GM12873 (cell line): ENCODE results near the gene POR.

Experiments used
- TF ChIP-seq, protein P1 (sequence below): IDR thresholded peaks from 2 replicates; pipeline ENCODE4 v1.5.1; 2012; ENCODE audit warnings: low read depth, mild to moderate bottlenecking, moderate library complexity, low read length, control low read depth; ENCODE audit not compliant: insufficient read depth; ENCODE audit errors: missing control alignments

The POR gene

DNA sequence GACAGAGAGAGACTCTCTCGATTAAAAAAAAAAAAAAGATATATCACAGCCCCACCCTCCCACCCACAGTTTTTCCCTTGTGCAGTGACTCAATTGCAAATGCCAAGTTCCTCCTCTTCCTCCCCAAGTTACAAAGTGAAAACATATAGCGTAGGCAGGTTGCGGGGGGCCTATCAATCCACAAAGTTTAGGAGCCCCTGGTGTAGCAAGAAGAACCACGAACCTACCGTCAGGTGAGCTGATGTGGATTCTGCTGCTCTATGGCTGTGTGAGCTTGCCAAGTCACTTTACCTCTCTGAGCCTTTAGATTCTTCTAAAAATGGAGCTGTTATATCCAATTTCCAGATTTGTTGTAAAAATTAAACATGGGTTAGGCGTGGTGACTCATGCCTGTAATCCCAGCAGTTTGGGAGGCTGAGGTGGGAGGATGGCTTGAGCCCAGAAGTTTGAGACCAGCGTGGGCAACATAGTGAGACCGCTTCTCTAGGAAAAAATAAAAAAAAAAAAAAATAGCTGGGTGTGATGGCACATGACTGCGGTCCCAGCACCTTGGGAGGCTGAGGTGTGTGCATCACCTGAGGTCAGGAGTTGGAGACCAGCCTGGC is 44.3 kb upstream of the POR start:
- TF ChIP-seq, protein P1, sequence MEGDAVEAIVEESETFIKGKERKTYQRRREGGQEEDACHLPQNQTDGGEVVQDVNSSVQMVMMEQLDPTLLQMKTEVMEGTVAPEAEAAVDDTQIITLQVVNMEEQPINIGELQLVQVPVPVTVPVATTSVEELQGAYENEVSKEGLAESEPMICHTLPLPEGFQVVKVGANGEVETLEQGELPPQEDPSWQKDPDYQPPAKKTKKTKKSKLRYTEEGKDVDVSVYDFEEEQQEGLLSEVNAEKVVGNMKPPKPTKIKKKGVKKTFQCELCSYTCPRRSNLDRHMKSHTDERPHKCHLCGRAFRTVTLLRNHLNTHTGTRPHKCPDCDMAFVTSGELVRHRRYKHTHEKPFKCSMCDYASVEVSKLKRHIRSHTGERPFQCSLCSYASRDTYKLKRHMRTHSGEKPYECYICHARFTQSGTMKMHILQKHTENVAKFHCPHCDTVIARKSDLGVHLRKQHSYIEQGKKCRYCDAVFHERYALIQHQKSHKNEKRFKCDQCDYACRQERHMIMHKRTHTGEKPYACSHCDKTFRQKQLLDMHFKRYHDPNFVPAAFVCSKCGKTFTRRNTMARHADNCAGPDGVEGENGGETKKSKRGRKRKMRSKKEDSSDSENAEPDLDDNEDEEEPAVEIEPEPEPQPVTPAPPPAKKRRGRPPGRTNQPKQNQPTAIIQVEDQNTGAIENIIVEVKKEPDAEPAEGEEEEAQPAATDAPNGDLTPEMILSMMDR: no peak

GRCh38 chr7:75872073-75872782 is 42.7 kb upstream of the POR start:
- TF ChIP-seq, protein P1: no peak

- TF ChIP-seq, protein P1: no peak
Measured at GRCh38 chr7:75875113-75876080, 39.6 kb upstream of the POR start.

- TF ChIP-seq, protein P1: no peak
Measured at GRCh38 chr7:75876126-75876881, 38.7 kb upstream of the POR start.

GRCh38 chr7:75878312-75878768 is 36.6 kb upstream of the POR start:
- TF ChIP-seq, protein P1: no peak

DNA sequence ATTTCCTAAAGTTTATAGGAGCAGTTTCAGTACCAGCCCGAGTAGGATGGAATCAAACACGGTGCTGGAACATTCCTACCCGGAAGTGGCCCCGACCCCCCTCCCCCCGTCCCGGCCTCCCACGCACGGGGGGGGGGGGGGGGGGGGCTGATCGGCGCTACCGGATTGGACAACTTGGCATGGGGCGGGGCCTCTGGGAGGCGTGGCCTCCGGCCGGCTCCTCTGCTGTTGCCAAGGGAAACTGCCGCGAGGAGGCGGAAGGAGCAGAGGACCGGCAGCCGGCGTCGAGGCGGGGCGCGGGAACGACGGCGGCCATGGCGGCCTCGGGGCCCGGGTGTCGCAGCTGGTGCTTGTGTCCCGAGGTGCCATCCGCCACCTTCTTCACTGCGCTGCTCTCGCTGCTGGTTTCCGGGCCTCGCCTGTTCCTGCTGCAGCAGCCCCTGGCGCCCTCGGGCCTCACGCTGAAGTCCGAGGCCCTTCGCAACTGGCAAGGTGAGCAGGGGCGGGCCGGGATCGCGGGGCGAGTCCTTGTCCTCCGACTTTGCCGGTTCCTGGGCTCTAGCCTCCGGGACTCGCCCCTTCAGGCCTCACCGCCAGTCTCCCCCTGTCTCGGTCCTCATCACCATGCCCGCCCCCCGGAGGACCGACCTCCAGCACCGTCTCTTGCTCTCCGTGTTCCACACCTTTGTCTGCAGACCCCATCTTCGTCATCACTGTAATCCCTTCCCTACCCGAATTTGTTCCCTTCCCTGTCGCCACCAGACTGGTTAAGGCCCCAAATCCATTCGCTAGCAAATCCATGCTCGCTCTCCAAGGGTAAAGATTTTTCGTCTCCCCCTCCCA is 36.0 kb upstream of the POR start, which contains the start of gene RHBDD2:
RHBDD2 (plus strand) TSS at position 266 of the 843 bp plus-strand sequence; CDS start at position 315, 49 bp downstream.
- TF ChIP-seq, protein P1: no peak
